ENCODE data around the gene HSPBP1. TPM values are rescaled to one million over a fixed set of nuclear protein-coding genes. Genes with fewer than 3 reads are reported as not detected.
A peak's percentile ranks its signal among the peaks of the same experiment; 100 is the strongest.

The HSPBP1 gene
- total and polyA plus RNA-seq, 2 of the 13 experiments (the other 11 are each of a cell fraction or from before 2014, with no cell fraction given), result 22.3 to 33.7 TPM

GRCh38 chr19:55228403-55229031 lies 51.4 kb downstream of the HSPBP1 start, which contains the start of gene TMEM86B (continued):
- TF ChIP-seq STAT6 (CRISPR knock-in tag; IDR thresholded peaks at IDR 0.05; ENCODE audit: borderline replicate concordance) (no peak), RORA (CRISPR knock-in tag; IDR thresholded peaks at IDR 0.05) (no peak), SYNCRIP (IDR thresholded peaks at IDR 0.05; ENCODE audit: insufficient read depth, low read depth, low read length) (no peak), ZNF841 (CRISPR knock-in tag; IDR thresholded peaks at IDR 0.05; ENCODE audit: borderline replicate concordance) (no peak), ZNF101 (CRISPR knock-in tag; IDR thresholded peaks at IDR 0.05; ENCODE audit: borderline replicate concordance, low read depth) (no peak), SP4 (CRISPR knock-in tag; IDR thresholded peaks at IDR 0.05) (peak; percentile 12; the same call in 1 of the 2 replicates), ZFP91 (CRISPR knock-in tag; IDR thresholded peaks at IDR 0.05; ENCODE audit: borderline replicate concordance) (peak; percentile 35; the same call in 1 of the 2 replicates), PATZ1 (CRISPR knock-in tag; IDR thresholded peaks at IDR 0.05) (peak; percentile 84), ZNF44 (CRISPR knock-in tag; IDR thresholded peaks at IDR 0.05) (0 out of 2 replicates have a peak, but pooled peaks have one; percentile 32), ZNF704 (CRISPR knock-in tag; IDR thresholded peaks at IDR 0.05; ENCODE audit: borderline replicate concordance) (no peak), TRAFD1 (CRISPR knock-in tag; IDR thresholded peaks at IDR 0.05; ENCODE audit: borderline replicate concordance) (peak; percentile 95), MLX (CRISPR knock-in tag; IDR thresholded peaks at IDR 0.05) (0 out of 2 replicates have a peak, but pooled peaks have one; percentile 23), ETV6 (CRISPR knock-in tag; conservative IDR thresholded peaks at IDR 0.05) (no peak), HINFP (CRISPR knock-in tag; IDR thresholded peaks at IDR 0.05; ENCODE audit: low read depth) (peak; percentile 83), NR2F2 (IDR thresholded peaks at IDR 0.05; ENCODE audit: borderline replicate concordance, low read depth) (no peak), ELF3 (CRISPR knock-in tag; IDR thresholded peaks at IDR 0.05) (peak; percentile 62; the same call in 1 of the 2 replicates)

Data from HepG2 (cell line).